GM12878 (cell line): ENCODE measurements around the gene PPP2R2B. TPM values are rescaled to one million over a fixed set of nuclear protein-coding genes. Genes with fewer than 3 reads are reported as not detected.

Source experiments
- ATAC-seq: fragments of 200-7000 bp; cut with Tn5 transposase; 3 replicates; pipeline ENCODE4 v1.9.1; 2020; ENCODE audit warnings: mild to moderate bottlenecking, moderate library complexity
- BruUV-seq: library from RNA; stranded (reverse); fragments of 400-500 nt; replicated peaks from 2 replicates; lab custom pipeline; 2021; lab: Mats Ljungman, UMichigan
- CTCF ChIA-PET: fragments of 300-600 bp; sonication (Branson Sonifier 250); formaldehyde crosslinking; extraction: SDS; loops from one replicate; lab custom pipeline; 2021; ENCODE audit warnings: inconsistent platforms; lab: Yijun Ruan, JAX
- POLR2A ChIA-PET: fragments of 350-600 bp; formaldehyde crosslinking; extraction: SDS; loops from one replicate; lab custom pipeline; 2021; ENCODE audit warnings: inconsistent platforms; lab: Charles Lee
- RAD21 ChIA-PET: fragments of 300-600 bp; sonication (Branson Sonifier 250); formaldehyde crosslinking; loops from one replicate; lab custom pipeline; 2023; ENCODE audit warnings: antibody characterized with exemption; ENCODE audit not compliant: unreplicated experiment; lab: Charles Lee
- SMC1A ChIA-PET: fragments of 300-600 bp; sonication (Branson Sonifier 250); formaldehyde crosslinking; loops from one replicate; lab custom pipeline; 2023; ENCODE audit not compliant: unreplicated experiment, uncharacterized antibody; lab: Charles Lee
- DNase-seq: peaks from one replicate; pipeline ENCODE4 v3.0.0-alpha.2; 2011; ENCODE audit warnings: low read depth, low spot score
- FAIRE-seq: peaks from 3 replicates; lab custom pipeline; 2011; peaks lifted over from hg19 to GRCh38; lab: Jason Lieb, UNC
- H2AFZ ChIP-seq: 2 replicates; pipeline ENCODE4 v1.6.0; 2011; ENCODE audit warnings: low read depth, low read length, control low read depth; ENCODE audit not compliant: control insufficient read depth
- H3K27ac ChIP-seq: 2 replicates; pipeline ENCODE4 v1.5.1; 2011; ENCODE audit warnings: control low read depth; ENCODE audit not compliant: control insufficient read depth, insufficient read depth
- H3K27me3 ChIP-seq, 2 experiments: replicated peaks in 1 of 2; 2 replicates each; pipeline versions ENCODE4 v1.6.0 to v1.6.1; 2011; ENCODE audit warnings: low read length in 1 of 2; ENCODE audit not compliant: control insufficient read depth in 2 of 2, insufficient read depth in 2 of 2
- H3K36me3 ChIP-seq, 2 experiments: 2 replicates each; pipeline ENCODE4 v1.5.1; 2011; ENCODE audit warnings: low read length in 1 of 2; ENCODE audit not compliant: control insufficient read depth in 2 of 2, insufficient read depth in 2 of 2
- H3K4me1 ChIP-seq: 2 replicates; pipeline ENCODE4 v1.6.1; 2011; ENCODE audit warnings: mild to moderate bottlenecking, low read length, moderate library complexity, mixed read lengths; ENCODE audit not compliant: control insufficient read depth, insufficient read depth
- H3K4me2 ChIP-seq: 2 replicates; pipeline ENCODE4 v1.6.0; 2011; ENCODE audit warnings: control low read depth; ENCODE audit not compliant: control insufficient read depth, insufficient read depth
- H3K4me3 ChIP-seq: fragments of 200-600 bp; sonication (generic); 2 replicates; pipeline ENCODE4 v1.5.1; 2016
- H3K79me2 ChIP-seq: 2 replicates; pipeline ENCODE4 v1.6.0; 2011; ENCODE audit warnings: low read length; ENCODE audit not compliant: control insufficient read depth, insufficient read depth
- H3K9ac ChIP-seq: 2 replicates; pipeline ENCODE4 v1.8.0; 2011; ENCODE audit warnings: low read length, control low read depth, mixed read lengths; ENCODE audit not compliant: control insufficient read depth, insufficient read depth
- H3K9me3 ChIP-seq: replicated peaks from 3 replicates; pipeline ENCODE4 v1.5.1; 2011; ENCODE audit warnings: mild to moderate bottlenecking, low read length; ENCODE audit not compliant: control insufficient read depth, insufficient read depth
- H4K20me1 ChIP-seq: 2 replicates; pipeline ENCODE4 v1.6.0; 2011; ENCODE audit not compliant: control insufficient read depth, insufficient read depth
- ATF7 ChIP-seq: fragments of 450-650 bp; IDR thresholded peaks from 2 replicates; pipeline ENCODE4 v1.6.1; 2016; ENCODE audit warnings: low read depth, mild to moderate bottlenecking
- BCL11A ChIP-seq: IDR thresholded peaks from 2 replicates; pipeline ENCODE4 v1.6.1; 2011; ENCODE audit warnings: low read depth, low read length
- BHLHE40 ChIP-seq, 2 experiments: fragments of 450-650 bp in 1 of 2; IDR thresholded peaks; 2 replicates each; pipeline ENCODE4 v1.6.1; 2011 to 2017; ENCODE audit warnings: low read depth in 2 of 2, borderline replicate concordance in 1 of 2, improper control_type of control experiment in 1 of 2, low read length in 1 of 2, mild to moderate bottlenecking in 1 of 2
- GABPA ChIP-seq: IDR thresholded peaks from 2 replicates; pipeline ENCODE4 v1.6.1; 2014; ENCODE audit warnings: antibody characterized with exemption, low read depth, mild to moderate bottlenecking, inconsistent platforms
- HDGF ChIP-seq: fragments of 450-650 bp; IDR thresholded peaks from 2 replicates; pipeline ENCODE4 v1.6.1; 2016; ENCODE audit warnings: antibody characterized with exemption
- IKZF1 ChIP-seq: fragments of 450-650 bp; conservative IDR thresholded peaks from 2 replicates; pipeline ENCODE4 v1.6.1; 2017; ENCODE audit warnings: antibody characterized with exemption, mild to moderate bottlenecking
- KLF5 ChIP-seq: fragments of 450-650 bp; IDR thresholded peaks from 2 replicates; pipeline ENCODE4 v1.6.1; 2014; ENCODE audit warnings: mild to moderate bottlenecking; ENCODE audit not compliant: partially characterized antibody
- NFXL1 ChIP-seq: fragments of 450-650 bp; IDR thresholded peaks from 2 replicates; pipeline ENCODE4 v1.6.1; 2017; ENCODE audit warnings: antibody characterized with exemption, mild to moderate bottlenecking, borderline replicate concordance
- PAX8 ChIP-seq: fragments of 450-650 bp; IDR thresholded peaks from 2 replicates; pipeline ENCODE4 v1.6.1; 2017; ENCODE audit warnings: mild to moderate bottlenecking, moderate library complexity
- PML ChIP-seq: IDR thresholded peaks from 2 replicates; pipeline ENCODE4 v1.6.1; 2012; ENCODE audit warnings: low read length, inconsistent platforms
- POU2F2 ChIP-seq: IDR thresholded peaks from 3 replicates; pipeline ENCODE4 v1.6.1; 2011; ENCODE audit warnings: low read depth, mild to moderate bottlenecking, low read length, borderline replicate concordance
- SMARCA5 ChIP-seq: fragments of 450-650 bp; IDR thresholded peaks from 2 replicates; pipeline ENCODE4 v1.6.1; 2017; ENCODE audit warnings: mild to moderate bottlenecking
- TARDBP ChIP-seq: IDR thresholded peaks from 2 replicates; pipeline ENCODE4 v1.6.1; 2016; ENCODE audit warnings: borderline replicate concordance
- TCF12 ChIP-seq: IDR thresholded peaks from 2 replicates; pipeline ENCODE4 v1.6.1; 2011; ENCODE audit warnings: low read depth, mild to moderate bottlenecking, low read length
- TCF3 ChIP-seq: IDR thresholded peaks from 2 replicates; pipeline ENCODE4 v1.6.1; 2012; ENCODE audit warnings: low read depth, mild to moderate bottlenecking, low read length, borderline replicate concordance; ENCODE audit not compliant: insufficient read depth
- TCF7 ChIP-seq: IDR thresholded peaks from 2 replicates; pipeline ENCODE4 v1.6.1; 2014; ENCODE audit warnings: antibody characterized with exemption, borderline replicate concordance
- USF2 ChIP-seq: IDR thresholded peaks from 2 replicates; pipeline ENCODE4 v1.6.1; 2011; ENCODE audit warnings: low read depth, low read length, improper control_type of control experiment, borderline replicate concordance
- ZNF207 ChIP-seq: fragments of 450-650 bp; IDR thresholded peaks from 2 replicates; pipeline ENCODE4 v1.6.1; 2014; ENCODE audit warnings: antibody characterized with exemption, mild to moderate bottlenecking, borderline replicate concordance
- WGBS: methylation state at CpG from one replicate; pipeline ENCODE4 v1.1.6; 2016; ENCODE audit warnings: low lambda C conversion rate; ENCODE audit not compliant: insufficient replicate concordance, insufficient coverage; ENCODE audit errors: missing lambda C conversion rate; 5-methylcytosine and 5-hydroxymethylcytosine counted together
- in situ Hi-C: fragments of 300-500 bp; cut with MboI; formaldehyde crosslinking; loops from 9 replicates; pipeline ENCODE4 v1.14.3; 2018; ENCODE audit warnings: mixed read lengths
- intact Hi-C: fragments of 100-400 bp; cut with micrococcal nuclease; formaldehyde crosslinking; loops from one replicate; pipeline ENCODE4 v1.14.2; 2022; ENCODE audit not compliant: unreplicated experiment
- polyA plus RNA-seq, 11 experiments: library from polyadenylated mRNA; depleted of rRNA in 4 of 11; unstranded in 6 of 11; stranded (reverse) in 5 of 11; fragments of >200 nt; fragmentation: Nextera tagmentation in 4 of 11; fragmentation: Illumina TruSeq in 1 of 11; extraction: Ambion mirVana in 4 of 11; extraction: Trizol in 1 of 11; gene quantifications; 1 replicate in 1 of 11; 2 replicates in 10 of 11; pipeline versions ENCODE4 v1.2.1 to v1.2.3, GENCODE V29; 2011 to 2016; ENCODE audit warnings: inconsistent platforms in 2 of 11, missing spikeins in 2 of 11, low read depth in 1 of 11
- total RNA-seq, 4 experiments: library from RNA; depleted of rRNA in 3 of 4; stranded (reverse); fragments of >200 nt in 3 of 4; fragmentation: Illumina TruSeq in 1 of 4; extraction: Trizol in 1 of 4; gene quantifications; 2 replicates each; pipeline versions ENCODE4 v1.2.1 to v1.2.3, GENCODE V29; 2013 to 2021
- TF ChIP-seq, protein P1 (sequence below): fragments of 450-650 bp; IDR thresholded peaks from 2 replicates; pipeline ENCODE4 v1.6.1; 2016; ENCODE audit warnings: mild to moderate bottlenecking

The PPP2R2B gene
- total and polyA plus RNA-seq, 10 of the 15 experiments (the other 5 are each of a cell fraction or from before 2014, with no cell fraction given), result not detected

DNA sequence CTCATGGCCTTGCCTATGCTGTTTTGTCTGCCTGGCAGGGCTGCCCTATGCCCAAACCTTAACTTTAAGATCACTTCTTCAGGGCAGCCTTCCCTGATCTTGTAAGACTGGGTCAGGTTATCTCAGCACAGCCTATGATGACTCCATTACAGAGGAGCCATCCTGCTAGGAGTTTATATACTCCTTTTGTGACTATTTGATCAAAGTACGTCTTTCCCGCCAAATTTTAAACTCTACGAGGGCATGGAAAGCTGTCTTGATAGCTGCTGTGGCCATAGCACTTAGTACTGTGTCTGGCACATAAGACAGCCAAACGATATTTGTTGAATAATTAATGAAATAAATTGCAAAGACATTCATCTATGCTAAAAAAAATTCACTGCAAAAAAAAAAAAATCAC, 60.6 kb downstream of the PPP2R2B start:
- H3K36me3 ChIP-seq, result no peaks in the 10 kb centered on the region
- no peaks in the 10 kb centered on the region for H3K79me2 ChIP-seq
- ATAC-seq, result no peak
- ChIA-PET CTCF (no interaction called here), POLR2A (no interaction called here), RAD21 (interaction anchor here (0.6 kb wide), 2 partner anchors 241 to 283 kb away, joined by 3 read pairs; no protein-coding TSS in a partner anchor), SMC1A (no interaction called here)
- WGBS, result 24% methylated on average over 4 of the region's 4 CpGs
- H3K4me3 ChIP-seq, result no peak overlapping the region
- no peak for DNase-seq
- no peak overlapping the region for H3K4me2 ChIP-seq
- TF ChIP-seq TARDBP (no peak), TCF7 (no peak), TCF3 (no peak), ZNF207 (no peak), PML (no peak), PAX8 (no peak), BCL11A (no peak), TCF12 (no peak), GABPA (no peak), POU2F2 (no peak), IKZF1 (no peak), ATF7 (no peak), KLF5 (no peak), BHLHE40 (IDR thresholded peaks at IDR 0.05; ENCODE audit: borderline replicate concordance in 1 of 2, low read depth in 2 of 2, low read length in 1 of 2) (no peak), NFXL1 (no peak), SMARCA5 (no peak), USF2 (no peak), HDGF (no peak)
- TF ChIP-seq, protein P1, sequence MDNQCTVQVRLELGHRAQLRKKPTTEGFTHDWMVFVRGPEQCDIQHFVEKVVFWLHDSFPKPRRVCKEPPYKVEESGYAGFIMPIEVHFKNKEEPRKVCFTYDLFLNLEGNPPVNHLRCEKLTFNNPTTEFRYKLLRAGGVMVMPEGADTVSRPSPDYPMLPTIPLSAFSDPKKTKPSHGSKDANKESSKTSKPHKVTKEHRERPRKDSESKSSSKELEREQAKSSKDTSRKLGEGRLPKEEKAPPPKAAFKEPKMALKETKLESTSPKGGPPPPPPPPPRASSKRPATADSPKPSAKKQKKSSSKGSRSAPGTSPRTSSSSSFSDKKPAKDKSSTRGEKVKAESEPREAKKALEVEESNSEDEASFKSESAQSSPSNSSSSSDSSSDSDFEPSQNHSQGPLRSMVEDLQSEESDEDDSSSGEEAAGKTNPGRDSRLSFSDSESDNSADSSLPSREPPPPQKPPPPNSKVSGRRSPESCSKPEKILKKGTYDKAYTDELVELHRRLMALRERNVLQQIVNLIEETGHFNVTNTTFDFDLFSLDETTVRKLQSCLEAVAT, result no peak
- H3K4me1 ChIP-seq, result no peaks in the 10 kb centered on the region
- FAIRE-seq, result no peak
- H2AFZ ChIP-seq, result no peak overlapping the region
- H4K20me1 ChIP-seq, result no peaks in the 10 kb centered on the region
- H3K9me3 ChIP-seq, result no peaks in the 10 kb centered on the region
- H3K9ac ChIP-seq, result no peak overlapping the region
- H3K27ac ChIP-seq, result no peak overlapping the region
- no peaks in the 10 kb centered on the region for H3K27me3 ChIP-seq
- no TSS peak for BruUV-seq
- intact Hi-C loops, result no loop called here
- in situ Hi-C loops, result no loop called here
